COLO829 (cell line): ENCODE measurements around the gene PHIP.

Source experiments
- DNase-seq: peaks from one replicate; pipeline ENCODE4 v3.0.0; 2012; ENCODE audit warnings: low spot score

The PHIP gene

DNA sequence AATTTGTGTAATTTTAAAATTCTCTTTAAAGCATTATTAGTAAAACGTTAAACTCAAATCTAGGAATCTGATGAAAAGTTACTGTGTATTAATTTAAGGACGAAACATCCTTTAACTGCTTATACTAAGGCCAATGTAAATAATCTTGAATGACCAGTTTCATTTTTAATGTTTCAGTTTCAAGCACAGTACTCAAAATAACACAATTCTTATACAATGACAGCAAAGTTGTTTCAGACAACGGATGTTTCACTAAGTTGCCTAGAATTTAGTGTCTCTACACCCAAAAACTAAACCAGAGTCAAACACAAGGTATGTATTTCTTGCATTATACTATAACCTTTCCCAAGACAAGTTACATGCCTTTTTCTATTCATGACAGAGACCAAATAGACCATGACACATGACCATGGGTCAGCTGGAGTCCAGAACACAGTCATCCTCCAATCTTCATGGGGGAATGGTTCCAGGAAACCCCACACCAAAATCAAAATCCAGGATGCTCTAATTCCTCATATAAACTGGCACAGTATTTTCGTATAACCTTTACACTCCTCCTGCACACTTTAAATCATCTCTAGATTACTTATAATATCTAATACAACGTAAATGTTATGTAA, 7.7 kb downstream of the PHIP start:
- no peak for DNase-seq

- no peak for DNase-seq
These were observed 11.2 kb downstream of the PHIP start for GRCh38 chr6:79066828-79067227.

DNA sequence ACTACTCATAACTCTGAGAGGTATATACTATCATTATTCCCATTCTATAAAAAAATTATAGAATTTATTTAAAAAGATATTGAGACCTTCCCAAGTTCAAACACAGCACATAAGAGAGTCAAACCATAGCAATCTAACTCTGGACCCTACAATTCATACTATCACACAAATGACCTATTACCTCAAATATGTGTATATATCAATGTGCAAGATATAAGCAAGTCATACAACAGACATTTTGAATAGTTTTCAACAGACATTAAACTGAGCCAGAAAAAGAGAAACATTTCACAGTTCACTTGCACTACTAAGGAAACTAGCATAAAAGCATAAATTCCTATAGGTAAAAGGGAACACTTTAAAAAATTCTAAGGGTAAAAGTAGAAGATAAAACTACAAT, 11.7 kb downstream of the PHIP start:
- no peak for DNase-seq

- DNase-seq, result no peak
These were observed 12.8 kb downstream of the PHIP start for GRCh38 chr6:79065232-79065631.

GRCh38 chr6:79064635-79065034, 13.4 kb downstream of the PHIP start:
- no peak for DNase-seq

- DNase-seq, result no peak
These were observed 15.3 kb downstream of the PHIP start for GRCh38 chr6:79062708-79063107.

- DNase-seq, result no peak
These were observed 20.3 kb downstream of the PHIP start for GRCh38 chr6:79057746-79058145.

DNA sequence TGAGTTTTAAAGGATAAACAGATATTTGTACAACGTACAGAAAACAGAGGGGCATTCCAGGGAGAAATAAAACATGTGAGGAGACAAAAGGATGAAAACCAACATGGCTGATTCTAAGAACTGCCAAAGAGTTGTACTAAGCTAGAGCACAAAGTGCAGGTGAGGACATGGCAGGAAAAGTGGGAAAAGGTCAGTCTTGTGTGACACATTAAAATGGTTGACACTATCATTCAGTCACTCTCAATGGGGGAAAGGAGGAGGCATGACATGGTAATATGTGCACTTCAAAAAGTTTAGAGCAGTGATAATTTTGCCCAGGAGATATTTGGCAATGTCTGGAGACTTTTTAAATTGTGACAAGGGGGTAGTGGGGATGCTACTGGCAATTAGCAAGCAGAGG, 21.8 kb downstream of the PHIP start:
- DNase-seq, result no peak

DNA sequence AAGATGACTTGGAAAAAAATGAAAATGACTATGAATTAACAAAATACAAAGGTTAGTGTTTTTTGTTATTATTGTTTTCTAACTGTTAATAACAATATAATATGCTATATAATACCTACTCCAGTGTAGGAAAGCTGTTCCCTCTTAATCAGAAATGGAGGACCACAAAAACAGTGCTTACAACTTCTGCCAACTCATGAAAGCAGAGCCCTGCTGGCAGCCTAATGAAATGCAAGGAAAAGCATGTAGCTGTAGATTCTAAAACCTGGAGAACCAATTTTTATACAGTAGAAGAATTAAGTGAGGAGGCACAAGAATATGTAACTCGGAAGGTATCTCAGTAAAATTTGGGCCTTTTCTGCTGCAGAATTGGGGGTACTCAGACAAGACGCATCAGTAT, 29.4 kb downstream of the PHIP start:
- DNase-seq, result no peak

DNA sequence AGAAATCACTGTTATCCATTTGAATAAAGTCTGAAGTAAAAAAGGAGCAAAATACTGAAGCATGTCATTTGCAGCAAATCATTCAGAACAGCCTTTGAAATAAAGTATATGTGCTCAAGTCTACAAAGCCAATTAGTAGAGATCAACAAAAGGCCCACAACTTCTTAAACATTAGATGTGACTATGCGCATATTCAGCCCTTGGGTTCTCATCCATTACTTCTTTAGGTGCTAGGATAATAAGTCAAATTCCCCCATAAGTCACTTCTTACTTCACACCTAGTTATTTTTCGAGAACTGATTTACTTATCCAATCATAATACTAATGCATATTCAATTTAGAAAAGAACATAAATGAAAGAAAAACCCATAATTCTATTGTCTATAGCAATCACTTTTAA, 31.0 kb downstream of the PHIP start:
- DNase-seq, result no peak

GRCh38 chr6:79045966-79046365, 32.1 kb downstream of the PHIP start:
- DNase-seq, result no peak

DNA sequence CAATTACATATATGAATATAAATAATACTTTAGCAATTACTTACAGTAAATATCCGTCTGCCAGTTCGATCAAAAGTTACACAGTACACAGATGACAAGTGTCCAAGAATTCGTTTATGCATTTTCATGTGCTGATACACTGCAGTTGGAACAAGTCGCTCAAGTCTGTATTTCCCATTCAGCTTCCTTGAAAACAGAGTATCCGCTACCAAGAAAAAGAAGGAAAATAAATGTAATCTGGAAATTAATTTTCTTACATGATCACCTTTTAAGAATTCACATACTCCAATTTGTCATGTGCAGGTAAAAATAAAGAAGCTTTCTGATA, 35.3 kb downstream of the PHIP start:
- DNase-seq, result no peak

- no peak for DNase-seq
These were observed 35.8 kb downstream of the PHIP start for GRCh38 chr6:79042088-79042798.

DNA sequence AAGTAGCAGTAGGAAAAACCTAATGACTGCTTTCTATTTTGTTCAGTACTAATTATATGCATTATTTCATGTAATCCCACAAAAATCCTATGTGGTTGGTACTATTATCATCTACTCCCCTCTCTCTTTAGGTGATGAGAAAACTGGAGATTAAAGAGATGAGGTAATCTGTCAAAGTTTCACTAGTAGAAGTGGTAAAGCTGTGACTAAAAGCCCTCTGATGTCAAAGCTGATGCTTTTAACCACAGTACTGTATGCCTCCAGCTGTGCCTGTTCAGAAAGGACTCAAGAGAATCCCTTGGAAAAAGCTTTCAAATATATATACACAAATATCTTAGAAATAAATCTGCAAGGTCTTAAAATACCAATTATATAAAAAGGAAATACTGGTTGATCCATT, 38.0 kb downstream of the PHIP start:
- DNase-seq, result no peak

GRCh38 chr6:79038061-79038460, 40.0 kb downstream of the PHIP start:
- DNase-seq, result no peak

GRCh38 chr6:79034865-79035264, 43.2 kb downstream of the PHIP start:
- no peak for DNase-seq

- no peak for DNase-seq
These were observed 44.8 kb downstream of the PHIP start for GRCh38 chr6:79033279-79033678.

DNA sequence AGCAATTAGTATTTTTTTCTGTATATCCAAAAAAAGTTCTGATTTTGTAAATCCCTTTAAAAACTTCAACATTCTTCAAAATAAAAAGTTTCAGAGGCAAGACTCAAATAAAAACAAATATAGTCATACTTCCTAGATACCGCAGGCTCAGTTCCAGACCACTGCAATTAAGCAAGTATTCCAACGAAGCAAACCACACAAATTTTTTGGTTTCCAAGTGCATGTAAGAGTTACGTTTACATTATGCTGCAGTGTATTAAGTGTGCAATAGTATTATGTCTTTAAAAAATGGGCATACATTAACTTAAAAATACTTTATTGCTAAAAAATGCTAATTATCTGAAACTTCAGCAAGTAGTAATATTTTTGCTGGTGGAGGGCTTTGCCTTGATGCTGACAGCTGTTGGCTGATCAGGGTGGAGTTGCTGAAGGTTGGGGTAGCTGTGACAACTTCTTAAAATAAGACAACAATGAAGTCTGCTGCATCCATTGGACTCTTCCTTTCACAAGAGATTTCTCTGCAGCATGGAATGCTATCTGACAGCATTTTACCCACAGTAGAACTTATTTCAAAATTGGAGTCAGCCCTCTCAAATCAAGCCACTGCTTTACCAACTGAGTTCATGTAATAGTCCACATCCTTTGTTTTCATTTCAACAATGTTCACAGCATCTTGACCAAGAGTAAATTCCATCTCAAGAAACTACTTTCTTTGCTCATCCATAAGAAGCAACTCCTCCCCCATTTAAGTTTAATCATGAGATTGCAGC, 46.0 kb downstream of the PHIP start:
- DNase-seq, result no peak

DNA sequence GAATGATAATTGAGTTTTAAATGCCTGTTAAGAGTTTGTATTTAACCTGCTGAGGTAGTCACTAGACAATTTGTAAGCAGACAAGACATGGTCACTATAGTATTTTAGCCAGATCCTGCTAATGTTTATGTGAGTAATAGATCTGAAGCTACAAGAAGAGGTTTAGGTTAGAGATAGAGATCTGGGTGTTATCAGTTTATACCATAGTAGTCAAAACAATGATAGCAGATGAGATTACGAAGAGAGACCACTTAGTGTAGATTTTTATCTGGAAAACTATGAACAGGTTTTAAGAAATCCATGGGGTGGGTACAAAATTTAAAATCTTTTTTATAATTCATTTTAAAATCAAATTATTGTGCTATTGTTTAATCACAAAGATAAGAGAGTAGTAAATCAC, 47.5 kb downstream of the PHIP start:
- DNase-seq, result no peak

DNA sequence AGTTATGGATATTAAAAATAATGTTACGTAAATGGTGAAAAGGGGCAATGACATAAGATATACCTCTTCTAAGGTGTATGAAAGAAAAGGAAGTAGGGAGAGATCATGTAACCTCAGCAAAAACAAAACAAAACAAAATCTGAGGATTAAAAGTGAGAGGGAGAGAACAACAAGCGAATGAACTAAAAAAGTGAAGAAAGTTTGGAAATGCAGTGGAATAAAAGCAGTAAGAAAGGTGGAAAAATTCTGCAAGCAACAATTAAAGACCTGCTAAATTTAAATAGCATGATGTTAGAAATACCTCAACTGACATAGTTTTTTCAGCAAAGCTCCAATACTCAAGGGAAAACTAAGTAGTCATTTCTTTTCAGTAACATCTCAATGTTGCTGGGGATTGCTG, 48.0 kb downstream of the PHIP start:
- DNase-seq, result no peak

- DNase-seq, result peak; percentile 4
These were observed 49.3 kb downstream of the PHIP start for GRCh38 chr6:79028641-79029314.

DNA sequence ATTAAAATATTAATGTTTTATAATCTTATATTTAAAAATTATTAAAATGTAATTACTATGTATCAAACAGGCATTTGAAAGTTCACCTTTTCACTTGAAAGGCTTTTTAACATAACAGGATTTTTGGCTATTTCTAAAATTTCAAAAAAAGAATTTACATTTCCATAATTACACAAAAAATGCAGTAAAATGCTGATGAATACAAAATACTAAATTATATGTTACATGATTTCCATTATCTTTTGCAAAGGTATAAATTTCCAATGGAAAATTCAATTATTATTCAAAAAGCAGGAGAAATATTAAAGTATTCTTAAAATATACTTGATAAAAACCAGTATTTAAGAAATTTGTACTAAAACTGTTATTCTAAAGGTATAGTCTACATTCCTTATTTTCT, 66.1 kb downstream of the PHIP start:
- DNase-seq, result no peak

DNA sequence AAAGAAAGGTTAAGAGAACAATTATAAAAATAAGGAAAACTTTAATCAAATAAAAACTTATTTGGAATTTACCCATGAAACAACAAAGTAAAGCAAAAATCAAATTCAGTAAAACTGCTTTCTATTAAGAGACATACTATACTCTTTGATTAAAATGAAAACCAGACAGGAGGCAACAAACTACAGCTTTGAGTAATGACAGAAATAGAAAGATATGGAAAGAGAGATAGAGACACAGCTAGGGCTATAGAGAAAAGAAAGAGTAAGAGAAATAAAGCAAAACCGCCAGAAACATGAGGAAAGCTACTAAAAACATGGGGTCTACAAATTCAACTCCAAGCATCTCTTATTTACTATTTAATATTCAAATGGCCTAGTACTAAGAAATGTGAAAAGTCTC, 67.6 kb downstream of the PHIP start:
- DNase-seq, result no peak
